GM20431 (cell line): Measurements from ENCODE around the gene KATNB1.
"Not testable (repeated sequence)": the region's sequence is repeated elsewhere in the genome, so short reads cannot be mapped to it uniquely, and the experiment has no call there.

Experiments
- in situ Hi-C: fragments of 300-500 bp; cut with MseI, MboI; formaldehyde crosslinking; loops from one replicate; pipeline ENCODE4 v1.15.0; 2020; ENCODE audit warnings: low sequenced_read_pairs; ENCODE audit not compliant: unreplicated experiment

Gene KATNB1

GRCh38 chr16:57723170-57723569 lies 12.4 kb upstream of the KATNB1 start:
- in situ Hi-C loops: no loop called here

- in situ Hi-C loops: no loop called here
Measured at GRCh38 chr16:57724531-57724930, 11.0 kb upstream of the KATNB1 start.

- in situ Hi-C loops: no loop called here
Measured at GRCh38 chr16:57725151-57725550, 10.4 kb upstream of the KATNB1 start.

GRCh38 chr16:57725554-57725953 lies 10.0 kb upstream of the KATNB1 start:
- in situ Hi-C loops: no loop called here

- in situ Hi-C loops: no loop called here
Measured at GRCh38 chr16:57725976-57726375, 9.6 kb upstream of the KATNB1 start.

GRCh38 chr16:57726433-57726947 lies 9.1 kb upstream of the KATNB1 start:
- in situ Hi-C loops: no loop called here

GRCh38 chr16:57727610-57728009 lies 8.0 kb upstream of the KATNB1 start:
- in situ Hi-C loops: no loop called here

GRCh38 chr16:57728336-57729181 lies 7.0 kb upstream of the KATNB1 start:
- in situ Hi-C loops: no loop called here

GRCh38 chr16:57729182-57729484 lies 6.4 kb upstream of the KATNB1 start:
- in situ Hi-C loops: no loop called here

- in situ Hi-C loops: not testable (repeated sequence)
Measured at GRCh38 chr16:57729852-57730251, 5.7 kb upstream of the KATNB1 start.

GRCh38 chr16:57730771-57731730 lies 4.5 kb upstream of the KATNB1 start:
- in situ Hi-C loops: no loop called here

GRCh38 chr16:57732037-57732436 lies 3.5 kb upstream of the KATNB1 start:
- in situ Hi-C loops: no loop called here

- in situ Hi-C loops: no loop called here
Measured at GRCh38 chr16:57732714-57733113, 2.9 kb upstream of the KATNB1 start.

GRCh38 chr16:57734308-57734924 lies 1.2 kb upstream of the KATNB1 start:
- in situ Hi-C loops: no loop called here

- in situ Hi-C loops: no loop called here
Measured at GRCh38 chr16:57734925-57735754, 430 bp upstream of the KATNB1 start.

GRCh38 chr16:57736419-57737351 lies 1.1 kb downstream of the KATNB1 start:
- in situ Hi-C loops: no loop called here

- in situ Hi-C loops: no loop called here
Measured at GRCh38 chr16:57738844-57739243, 3.3 kb downstream of the KATNB1 start.

GRCh38 chr16:57739756-57740422 lies 4.3 kb downstream of the KATNB1 start:
- in situ Hi-C loops: no loop called here
